Esophagus muscularis mucosa (tissue), 3 donors: ENCODE results near the gene MAP4K5.

Experiments used
- POLR2AphosphoS5 ChIP-seq, 2 donors: sonication (generic); formaldehyde crosslinking; IDR thresholded peaks; one replicate each; pipeline ENCODE4 v1.6.1; 2017; ENCODE audit warnings: antibody characterized with exemption in 2 of 2
- TF ChIP-seq, protein P1 (sequence below), 3 experiments: fragments of 200-600 bp in 2 of 3; fragments of 450-650 bp in 1 of 3; sonication (generic) in 2 of 3; IDR thresholded peaks; one replicate each; pipeline ENCODE4 v1.5.1; 2017 to 2019; ENCODE audit warnings: antibody characterized with exemption in 3 of 3, mild to moderate bottlenecking in 2 of 3, moderate library complexity in 1 of 3

- TF ChIP-seq, protein P1, sequence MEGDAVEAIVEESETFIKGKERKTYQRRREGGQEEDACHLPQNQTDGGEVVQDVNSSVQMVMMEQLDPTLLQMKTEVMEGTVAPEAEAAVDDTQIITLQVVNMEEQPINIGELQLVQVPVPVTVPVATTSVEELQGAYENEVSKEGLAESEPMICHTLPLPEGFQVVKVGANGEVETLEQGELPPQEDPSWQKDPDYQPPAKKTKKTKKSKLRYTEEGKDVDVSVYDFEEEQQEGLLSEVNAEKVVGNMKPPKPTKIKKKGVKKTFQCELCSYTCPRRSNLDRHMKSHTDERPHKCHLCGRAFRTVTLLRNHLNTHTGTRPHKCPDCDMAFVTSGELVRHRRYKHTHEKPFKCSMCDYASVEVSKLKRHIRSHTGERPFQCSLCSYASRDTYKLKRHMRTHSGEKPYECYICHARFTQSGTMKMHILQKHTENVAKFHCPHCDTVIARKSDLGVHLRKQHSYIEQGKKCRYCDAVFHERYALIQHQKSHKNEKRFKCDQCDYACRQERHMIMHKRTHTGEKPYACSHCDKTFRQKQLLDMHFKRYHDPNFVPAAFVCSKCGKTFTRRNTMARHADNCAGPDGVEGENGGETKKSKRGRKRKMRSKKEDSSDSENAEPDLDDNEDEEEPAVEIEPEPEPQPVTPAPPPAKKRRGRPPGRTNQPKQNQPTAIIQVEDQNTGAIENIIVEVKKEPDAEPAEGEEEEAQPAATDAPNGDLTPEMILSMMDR (IDR thresholded peaks at IDR 0.05): no peak
- no peak for TF ChIP-seq POLR2AphosphoS5 (IDR thresholded peaks at IDR 0.05)
Observed at GRCh38 chr14:50377550-50378085, 154.8 kb downstream of the MAP4K5 start.
